GM12878 (cell line): ENCODE results near the gene WDR64. TPM values are rescaled to one million over a fixed set of nuclear protein-coding genes. Genes with fewer than 3 reads are reported as not detected.

Experiments
- ATAC-seq: fragments of 200-7000 bp; cut with Tn5 transposase; 3 replicates; pipeline ENCODE4 v1.9.1; 2020; ENCODE audit warnings: mild to moderate bottlenecking, moderate library complexity
- BruUV-seq: library from RNA; stranded (reverse); fragments of 400-500 nt; replicated peaks from 2 replicates; lab custom pipeline; 2021; lab: Mats Ljungman, UMichigan
- CTCF ChIA-PET: fragments of 300-600 bp; sonication (Branson Sonifier 250); formaldehyde crosslinking; extraction: SDS; loops from one replicate; lab custom pipeline; 2021; ENCODE audit warnings: inconsistent platforms; lab: Yijun Ruan, JAX
- POLR2A ChIA-PET: fragments of 350-600 bp; formaldehyde crosslinking; extraction: SDS; loops from one replicate; lab custom pipeline; 2021; ENCODE audit warnings: inconsistent platforms; lab: Charles Lee
- RAD21 ChIA-PET: fragments of 300-600 bp; sonication (Branson Sonifier 250); formaldehyde crosslinking; loops from one replicate; lab custom pipeline; 2023; ENCODE audit warnings: antibody characterized with exemption; ENCODE audit not compliant: unreplicated experiment; lab: Charles Lee
- SMC1A ChIA-PET: fragments of 300-600 bp; sonication (Branson Sonifier 250); formaldehyde crosslinking; loops from one replicate; lab custom pipeline; 2023; ENCODE audit not compliant: unreplicated experiment, uncharacterized antibody; lab: Charles Lee
- DNase-seq: peaks from one replicate; pipeline ENCODE4 v3.0.0-alpha.2; 2011; ENCODE audit warnings: low read depth, low spot score
- FAIRE-seq: peaks from 3 replicates; lab custom pipeline; 2011; peaks lifted over from hg19 to GRCh38; lab: Jason Lieb, UNC
- H2AFZ ChIP-seq: 2 replicates; pipeline ENCODE4 v1.6.0; 2011; ENCODE audit warnings: low read depth, low read length, control low read depth; ENCODE audit not compliant: control insufficient read depth
- H3K27ac ChIP-seq: 2 replicates; pipeline ENCODE4 v1.5.1; 2011; ENCODE audit warnings: control low read depth; ENCODE audit not compliant: control insufficient read depth, insufficient read depth
- H3K27me3 ChIP-seq, 2 experiments: replicated peaks in 1 of 2; 2 replicates each; pipeline versions ENCODE4 v1.6.0 to v1.6.1; 2011; ENCODE audit warnings: low read length in 1 of 2; ENCODE audit not compliant: control insufficient read depth in 2 of 2, insufficient read depth in 2 of 2
- H3K36me3 ChIP-seq, 2 experiments: 2 replicates each; pipeline ENCODE4 v1.5.1; 2011; ENCODE audit warnings: low read length in 1 of 2; ENCODE audit not compliant: control insufficient read depth in 2 of 2, insufficient read depth in 2 of 2
- H3K4me1 ChIP-seq: 2 replicates; pipeline ENCODE4 v1.6.1; 2011; ENCODE audit warnings: mild to moderate bottlenecking, low read length, moderate library complexity, mixed read lengths; ENCODE audit not compliant: control insufficient read depth, insufficient read depth
- H3K4me2 ChIP-seq: 2 replicates; pipeline ENCODE4 v1.6.0; 2011; ENCODE audit warnings: control low read depth; ENCODE audit not compliant: control insufficient read depth, insufficient read depth
- H3K4me3 ChIP-seq: fragments of 200-600 bp; sonication (generic); 2 replicates; pipeline ENCODE4 v1.5.1; 2016
- H3K79me2 ChIP-seq: 2 replicates; pipeline ENCODE4 v1.6.0; 2011; ENCODE audit warnings: low read length; ENCODE audit not compliant: control insufficient read depth, insufficient read depth
- H3K9ac ChIP-seq: 2 replicates; pipeline ENCODE4 v1.8.0; 2011; ENCODE audit warnings: low read length, control low read depth, mixed read lengths; ENCODE audit not compliant: control insufficient read depth, insufficient read depth
- H3K9me3 ChIP-seq: replicated peaks from 3 replicates; pipeline ENCODE4 v1.5.1; 2011; ENCODE audit warnings: mild to moderate bottlenecking, low read length; ENCODE audit not compliant: control insufficient read depth, insufficient read depth
- H4K20me1 ChIP-seq: 2 replicates; pipeline ENCODE4 v1.6.0; 2011; ENCODE audit not compliant: control insufficient read depth, insufficient read depth
- ATF7 ChIP-seq: fragments of 450-650 bp; IDR thresholded peaks from 2 replicates; pipeline ENCODE4 v1.6.1; 2016; ENCODE audit warnings: low read depth, mild to moderate bottlenecking
- CBFB ChIP-seq: IDR thresholded peaks from 2 replicates; pipeline ENCODE4 v1.6.1; 2016; ENCODE audit warnings: antibody characterized with exemption, low read depth
- EP300 ChIP-seq, 2 experiments: fragments of 150-350 bp in 1 of 2; IDR thresholded peaks; 2 replicates each; pipeline ENCODE4 v1.6.1; 2011 to 2012; ENCODE audit warnings: low read depth in 2 of 2, low read length in 2 of 2, borderline replicate concordance in 1 of 2, improper control_type of control experiment in 1 of 2, inconsistent platforms in 1 of 2; ENCODE audit not compliant: control insufficient read depth in 1 of 2
- EZH2 ChIP-seq: IDR thresholded peaks from 2 replicates; pipeline ENCODE4 v1.6.1; 2012; ENCODE audit warnings: low read depth, mild to moderate bottlenecking, control low read depth, inconsistent platforms, low read length, borderline replicate concordance; ENCODE audit not compliant: control insufficient read depth
- ZNF24 ChIP-seq: fragments of 450-650 bp; IDR thresholded peaks from 2 replicates; pipeline ENCODE4 v1.6.1; 2017; ENCODE audit warnings: antibody characterized with exemption, mild to moderate bottlenecking
- WGBS: methylation state at CpG from one replicate; pipeline ENCODE4 v1.1.6; 2016; ENCODE audit warnings: low lambda C conversion rate; ENCODE audit not compliant: insufficient replicate concordance, insufficient coverage; ENCODE audit errors: missing lambda C conversion rate; 5-methylcytosine and 5-hydroxymethylcytosine counted together
- in situ Hi-C: fragments of 300-500 bp; cut with MboI; formaldehyde crosslinking; loops from 9 replicates; pipeline ENCODE4 v1.14.3; 2018; ENCODE audit warnings: mixed read lengths
- intact Hi-C: fragments of 100-400 bp; cut with micrococcal nuclease; formaldehyde crosslinking; loops from one replicate; pipeline ENCODE4 v1.14.2; 2022; ENCODE audit not compliant: unreplicated experiment
- polyA plus RNA-seq, 11 experiments: library from polyadenylated mRNA; depleted of rRNA in 4 of 11; unstranded in 6 of 11; stranded (reverse) in 5 of 11; fragments of >200 nt; fragmentation: Nextera tagmentation in 4 of 11; fragmentation: Illumina TruSeq in 1 of 11; extraction: Ambion mirVana in 4 of 11; extraction: Trizol in 1 of 11; gene quantifications; 1 replicate in 1 of 11; 2 replicates in 10 of 11; pipeline versions ENCODE4 v1.2.1 to v1.2.3, GENCODE V29; 2011 to 2016; ENCODE audit warnings: inconsistent platforms in 2 of 11, missing spikeins in 2 of 11, low read depth in 1 of 11
- total RNA-seq, 4 experiments: library from RNA; depleted of rRNA in 3 of 4; stranded (reverse); fragments of >200 nt in 3 of 4; fragmentation: Illumina TruSeq in 1 of 4; extraction: Trizol in 1 of 4; gene quantifications; 2 replicates each; pipeline versions ENCODE4 v1.2.1 to v1.2.3, GENCODE V29; 2013 to 2021
- TF ChIP-seq, protein P1 (sequence below): IDR thresholded peaks from 2 replicates; pipeline ENCODE4 v1.6.1; 2011; ENCODE audit warnings: low read depth, mild to moderate bottlenecking, low read length, moderate library complexity, borderline replicate concordance; ENCODE audit errors: extremely low read depth
- TF ChIP-seq, protein P2 (sequence below): IDR thresholded peaks from 2 replicates; pipeline ENCODE4 v1.6.1; 2012; ENCODE audit warnings: low read depth, low read length, improper control_type of control experiment
- TF ChIP-seq, protein P3 (sequence below): IDR thresholded peaks from 2 replicates; pipeline ENCODE4 v1.6.1; 2012; ENCODE audit warnings: low read length, inconsistent platforms

Gene WDR64
- total and polyA plus RNA-seq, 10 of the 15 experiments (the other 5 are each of a cell fraction or from before 2014, with no cell fraction given): 0.01 TPM; not detected in 9

DNA sequence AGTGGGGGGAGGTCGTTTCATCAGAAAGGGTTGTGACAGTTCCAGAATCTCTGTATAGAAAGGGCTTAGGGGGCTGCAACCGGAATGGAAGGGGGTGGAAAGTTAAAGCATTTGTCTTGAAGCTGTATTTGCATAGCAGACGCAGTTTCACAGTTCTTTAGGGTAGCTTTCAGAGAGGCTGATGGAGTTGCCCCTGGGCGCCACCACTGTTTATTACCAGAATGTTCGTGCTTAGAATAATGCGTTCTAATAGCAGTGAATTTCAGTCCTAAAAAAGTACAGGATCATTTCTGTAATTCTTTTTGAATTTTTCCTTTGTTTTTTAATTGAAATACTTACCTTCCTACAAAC lies 197.2 kb downstream of the WDR64 start:
- intact Hi-C loops (loop anchor here (5.0 kb wide), 3 partner anchors 148 to 317 kb away; partner anchors contain the start of genes KMO and MAP1LC3C), in situ Hi-C loops (loop anchor here (5.0 kb wide), 1 partner anchor 317 kb away; the partner anchor contains the start of gene KMO)
- FAIRE-seq (no peak), ATAC-seq (peak; percentile 8; the same call in 1 of the 3 replicates), DNase-seq (no peak)
- peak overlapping the region; percentile 90; the same call in 1 of the 2 replicates for H3K9ac ChIP-seq
- peaks cover 0 to 6% of the 10 kb centered on the region in 2 experiments; a peak in 1 of 4 replicates for H3K36me3 ChIP-seq
- peak overlapping the region; percentile 80 for H3K4me2 ChIP-seq
- ChIA-PET POLR2A (interaction anchor here (0.5 kb wide), 1 partner anchor 261 kb away, joined by 3 read pairs; no protein-coding TSS in a partner anchor), RAD21 (no interaction called here), SMC1A (interaction anchor here (0.6 kb wide), 1 partner anchor 26 kb away, joined by 3 read pairs; no protein-coding TSS in a partner anchor), CTCF (interaction anchor here (2.4 kb wide), 1 partner anchor 149 kb away, joined by 10 read pairs; the partner anchor contains the start of gene MAP1LC3C)
- 2% methylated on average over 6 of the region's 6 CpGs for WGBS
- H4K20me1 ChIP-seq: no peaks in the 10 kb centered on the region
- TF ChIP-seq ZNF24 (no peak), EZH2 (no peak), EP300 (IDR thresholded peaks at IDR 0.05; ENCODE audit: borderline replicate concordance in 1 of 2, control insufficient read depth in 1 of 2, low read depth in 2 of 2, low read length in 2 of 2) (no peak), ATF7 (no peak), CBFB (no peak)
- TF ChIP-seq, protein P1, sequence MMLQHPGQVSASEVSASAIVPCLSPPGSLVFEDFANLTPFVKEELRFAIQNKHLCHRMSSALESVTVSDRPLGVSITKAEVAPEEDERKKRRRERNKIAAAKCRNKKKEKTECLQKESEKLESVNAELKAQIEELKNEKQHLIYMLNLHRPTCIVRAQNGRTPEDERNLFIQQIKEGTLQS: no peak
- TF ChIP-seq, protein P2, sequence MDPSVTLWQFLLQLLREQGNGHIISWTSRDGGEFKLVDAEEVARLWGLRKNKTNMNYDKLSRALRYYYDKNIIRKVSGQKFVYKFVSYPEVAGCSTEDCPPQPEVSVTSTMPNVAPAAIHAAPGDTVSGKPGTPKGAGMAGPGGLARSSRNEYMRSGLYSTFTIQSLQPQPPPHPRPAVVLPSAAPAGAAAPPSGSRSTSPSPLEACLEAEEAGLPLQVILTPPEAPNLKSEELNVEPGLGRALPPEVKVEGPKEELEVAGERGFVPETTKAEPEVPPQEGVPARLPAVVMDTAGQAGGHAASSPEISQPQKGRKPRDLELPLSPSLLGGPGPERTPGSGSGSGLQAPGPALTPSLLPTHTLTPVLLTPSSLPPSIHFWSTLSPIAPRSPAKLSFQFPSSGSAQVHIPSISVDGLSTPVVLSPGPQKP: no peak
- TF ChIP-seq, protein P3, sequence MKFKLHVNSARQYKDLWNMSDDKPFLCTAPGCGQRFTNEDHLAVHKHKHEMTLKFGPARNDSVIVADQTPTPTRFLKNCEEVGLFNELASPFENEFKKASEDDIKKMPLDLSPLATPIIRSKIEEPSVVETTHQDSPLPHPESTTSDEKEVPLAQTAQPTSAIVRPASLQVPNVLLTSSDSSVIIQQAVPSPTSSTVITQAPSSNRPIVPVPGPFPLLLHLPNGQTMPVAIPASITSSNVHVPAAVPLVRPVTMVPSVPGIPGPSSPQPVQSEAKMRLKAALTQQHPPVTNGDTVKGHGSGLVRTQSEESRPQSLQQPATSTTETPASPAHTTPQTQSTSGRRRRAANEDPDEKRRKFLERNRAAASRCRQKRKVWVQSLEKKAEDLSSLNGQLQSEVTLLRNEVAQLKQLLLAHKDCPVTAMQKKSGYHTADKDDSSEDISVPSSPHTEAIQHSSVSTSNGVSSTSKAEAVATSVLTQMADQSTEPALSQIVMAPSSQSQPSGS: no peak
- H3K27me3 ChIP-seq: no peaks in the 10 kb centered on the region
- H3K9me3 ChIP-seq: no peaks in the 10 kb centered on the region
- no peaks in the 10 kb centered on the region; the same call in 1 of the 2 replicates for H3K4me1 ChIP-seq
- TSS peak; percentile 70 for BruUV-seq
- H3K79me2 ChIP-seq: peaks cover 17% of the 10 kb centered on the region
- H2AFZ ChIP-seq: no peak overlapping the region
- peak overlapping the region; percentile 25; the same call in 1 of the 2 replicates for H3K27ac ChIP-seq
- peak overlapping the region; percentile 89 for H3K4me3 ChIP-seq

Other genes starting within 250 kb of the WDR64 start
- gene FH, start 132.5 kb upstream of the WDR64 start, total RNA-seq (2014; rRNA removed): 66.3 and 68.6 TPM in 2 replicates
- 77.2 and 77.8 TPM in 2 replicates for gene FH, start 132.5 kb upstream of the WDR64 start, total RNA-seq (2014; rRNA removed; fragmentation: Illumina TruSeq; extraction: Trizol)
- gene FH, start 132.5 kb upstream of the WDR64 start, total RNA-seq (2021): 75.6 and 78.1 TPM in 2 replicates
- 74.6 and 84.9 TPM in 2 replicates for gene FH, start 132.5 kb upstream of the WDR64 start, polyA plus RNA-seq (2011; rRNA removed)
- gene FH, start 132.5 kb upstream of the WDR64 start, polyA plus RNA-seq (2014; fragmentation: Illumina TruSeq; extraction: Trizol): 75.3 and 83.4 TPM in 2 replicates
- gene FH, start 132.5 kb upstream of the WDR64 start, polyA plus RNA-seq (2014; fragmentation: Nextera tagmentation; extraction: Ambion mirVana): 10 to 100 TPM; 44.7 to 57.5 TPM
- 72.9 and 82.5 TPM in 2 replicates for gene FH, start 132.5 kb upstream of the WDR64 start, polyA plus RNA-seq (2014; rRNA removed)
- gene FH, start 132.5 kb upstream of the WDR64 start, polyA plus RNA-seq (2016; fragmentation: Nextera tagmentation; extraction: Ambion mirVana): 100 to 1,000 TPM; 119 to 124 TPM
- 1.6 and 2.8 TPM in 2 replicates for gene KMO, start 119.9 kb upstream of the WDR64 start, total RNA-seq (2014; rRNA removed)
- gene KMO, start 119.9 kb upstream of the WDR64 start, total RNA-seq (2014; rRNA removed; fragmentation: Illumina TruSeq; extraction: Trizol): 1.1 and 1.5 TPM in 2 replicates
- 1.2 and 2.4 TPM in 2 replicates for gene KMO, start 119.9 kb upstream of the WDR64 start, total RNA-seq (2021)
- gene KMO, start 119.9 kb upstream of the WDR64 start, polyA plus RNA-seq (2011; rRNA removed): 0.50 and 0.68 TPM in 2 replicates
- gene KMO, start 119.9 kb upstream of the WDR64 start, polyA plus RNA-seq (2014; fragmentation: Illumina TruSeq; extraction: Trizol): 1.9 and 3.0 TPM in 2 replicates
- gene KMO, start 119.9 kb upstream of the WDR64 start, polyA plus RNA-seq (2014; fragmentation: Nextera tagmentation; extraction: Ambion mirVana): 1 to 10 TPM; 4.4 to 5.9 TPM
- 1.3 and 2.7 TPM in 2 replicates for gene KMO, start 119.9 kb upstream of the WDR64 start, polyA plus RNA-seq (2014; rRNA removed)
- 1 to 10 TPM; 1.4 to 2.2 TPM for gene KMO, start 119.9 kb upstream of the WDR64 start, polyA plus RNA-seq (2016; fragmentation: Nextera tagmentation; extraction: Ambion mirVana)
- gene CHML, start 11.9 kb upstream of the WDR64 start, total RNA-seq (2014; rRNA removed): 9.6 TPM in 2 replicates
- 13.5 and 13.8 TPM in 2 replicates for gene CHML, start 11.9 kb upstream of the WDR64 start, total RNA-seq (2014; rRNA removed; fragmentation: Illumina TruSeq; extraction: Trizol)
- 12.4 and 15.5 TPM in 2 replicates for gene CHML, start 11.9 kb upstream of the WDR64 start, total RNA-seq (2021)
- 2.8 and 4.0 TPM in 2 replicates for gene CHML, start 11.9 kb upstream of the WDR64 start, polyA plus RNA-seq (2011; rRNA removed)
- 9.8 and 11.6 TPM in 2 replicates for gene CHML, start 11.9 kb upstream of the WDR64 start, polyA plus RNA-seq (2014; fragmentation: Illumina TruSeq; extraction: Trizol)
- gene CHML, start 11.9 kb upstream of the WDR64 start, polyA plus RNA-seq (2014; fragmentation: Nextera tagmentation; extraction: Ambion mirVana): 1 to 10 TPM; 2.0 to 2.4 TPM
- 5.3 and 5.4 TPM in 2 replicates for gene CHML, start 11.9 kb upstream of the WDR64 start, polyA plus RNA-seq (2014; rRNA removed)
- 1 to 10 TPM; 2.8 to 6.6 TPM for gene CHML, start 11.9 kb upstream of the WDR64 start, polyA plus RNA-seq (2016; fragmentation: Nextera tagmentation; extraction: Ambion mirVana)
- 9.6 and 12.0 TPM in 2 replicates for gene OPN3, start 11.9 kb upstream of the WDR64 start, total RNA-seq (2014; rRNA removed)
- 8.8 and 9.3 TPM in 2 replicates for gene OPN3, start 11.9 kb upstream of the WDR64 start, total RNA-seq (2014; rRNA removed; fragmentation: Illumina TruSeq; extraction: Trizol)
- gene OPN3, start 11.9 kb upstream of the WDR64 start, total RNA-seq (2021): 7.6 and 8.3 TPM in 2 replicates
- gene OPN3, start 11.9 kb upstream of the WDR64 start, polyA plus RNA-seq (2011; rRNA removed): 0.26 and 0.78 TPM in 2 replicates
- gene OPN3, start 11.9 kb upstream of the WDR64 start, polyA plus RNA-seq (2014; fragmentation: Illumina TruSeq; extraction: Trizol): 9.3 and 15.1 TPM in 2 replicates
- 1 to 10 TPM; 1.3 to 3.9 TPM for gene OPN3, start 11.9 kb upstream of the WDR64 start, polyA plus RNA-seq (2014; fragmentation: Nextera tagmentation; extraction: Ambion mirVana)
- gene OPN3, start 11.9 kb upstream of the WDR64 start, polyA plus RNA-seq (2014; rRNA removed): 7.2 and 7.4 TPM in 2 replicates
- 10 to 100 TPM in 1 of 2 experiments, 1 to 10 TPM in 1; 5.2 to 12.2 TPM for gene OPN3, start 11.9 kb upstream of the WDR64 start, polyA plus RNA-seq (2016; fragmentation: Nextera tagmentation; extraction: Ambion mirVana)
- gene EXO1, start 195.9 kb downstream of the WDR64 start, total RNA-seq (2014; rRNA removed): 26.5 and 27.6 TPM in 2 replicates
- 36.8 and 40.4 TPM in 2 replicates for gene EXO1, start 195.9 kb downstream of the WDR64 start, total RNA-seq (2014; rRNA removed; fragmentation: Illumina TruSeq; extraction: Trizol)
- 30.4 and 35.0 TPM in 2 replicates for gene EXO1, start 195.9 kb downstream of the WDR64 start, total RNA-seq (2021)
- 18.0 and 24.4 TPM in 2 replicates for gene EXO1, start 195.9 kb downstream of the WDR64 start, polyA plus RNA-seq (2011; rRNA removed)
- 33.7 and 40.0 TPM in 2 replicates for gene EXO1, start 195.9 kb downstream of the WDR64 start, polyA plus RNA-seq (2014; fragmentation: Illumina TruSeq; extraction: Trizol)
- 10 to 100 TPM in 1 of 2 experiments, 1 to 10 TPM in 1; 8.7 to 17.6 TPM for gene EXO1, start 195.9 kb downstream of the WDR64 start, polyA plus RNA-seq (2014; fragmentation: Nextera tagmentation; extraction: Ambion mirVana)
- gene EXO1, start 195.9 kb downstream of the WDR64 start, polyA plus RNA-seq (2014; rRNA removed): 20.6 and 22.4 TPM in 2 replicates
- 10 to 100 TPM; 37.5 to 43.4 TPM for gene EXO1, start 195.9 kb downstream of the WDR64 start, polyA plus RNA-seq (2016; fragmentation: Nextera tagmentation; extraction: Ambion mirVana)